ENCODE measurements around the gene MAN1B1.

MAN1B1 gene

GRCh38 chr9:137110911-137111787, 24.4 kb downstream of the MAN1B1 start:
- in situ Hi-C loops (cut with HindIII; ENCODE audit: low pct_ligation_motif_present, low sequenced_read_pairs): no loop called here
- H3K27me3 ChIP-seq (replicated peaks): no peaks in the 10 kb centered on the region
- no peak for DNase-seq
- no peak for TF ChIP-seq CTCF (IDR thresholded peaks at IDR 0.05; ENCODE audit: low read depth, low read length, missing control alignments)
- no peak overlapping the region for H3K27ac ChIP-seq
- H3K4me3 ChIP-seq (ENCODE audit: low read depth, low read length): no peak overlapping the region
- peaks cover 35% of the 10 kb centered on the region for H3K36me3 ChIP-seq (replicated peaks)

- Histone ChIP-seq H3K27me3 (replicated peaks) (no peaks in the 10 kb centered on the region), H3K4me3 (ENCODE audit: low read depth, low read length) (no peak overlapping the region), H3K27ac (no peak overlapping the region), H3K36me3 (replicated peaks) (peaks cover 28% of the 10 kb centered on the region)
- no peak for DNase-seq
- TF ChIP-seq CTCF (IDR thresholded peaks at IDR 0.05; ENCODE audit: low read depth, low read length, missing control alignments): no peak
- in situ Hi-C loops (cut with HindIII; ENCODE audit: low pct_ligation_motif_present, low sequenced_read_pairs): no loop called here
These were observed 25.2 kb downstream of the MAN1B1 start for GRCh38 chr9:137111788-137112563.

- Histone ChIP-seq H3K27me3 (replicated peaks) (no peaks in the 10 kb centered on the region), H3K36me3 (replicated peaks) (peaks cover 22% of the 10 kb centered on the region), H3K27ac (no peak overlapping the region), H3K4me3 (ENCODE audit: low read depth, low read length) (no peak overlapping the region)
- no peak for DNase-seq
- TF ChIP-seq CTCF (IDR thresholded peaks at IDR 0.05; ENCODE audit: low read depth, low read length, missing control alignments): no peak
- in situ Hi-C loops (cut with HindIII; ENCODE audit: low pct_ligation_motif_present, low sequenced_read_pairs): no loop called here
These were observed 26.0 kb downstream of the MAN1B1 start for GRCh38 chr9:137112564-137113384.

- DNase-seq: no peak
- peak overlapping the region; percentile 34 for H3K4me3 ChIP-seq (ENCODE audit: low read depth, low read length)
- peaks cover 14% of the 10 kb centered on the region for H3K36me3 ChIP-seq (replicated peaks)
- no peaks in the 10 kb centered on the region for H3K27me3 ChIP-seq (replicated peaks)
- in situ Hi-C loops (cut with HindIII; ENCODE audit: low pct_ligation_motif_present, low sequenced_read_pairs): no loop called here
- TF ChIP-seq CTCF (IDR thresholded peaks at IDR 0.05; ENCODE audit: low read depth, low read length, missing control alignments): no peak
- H3K27ac ChIP-seq: no peak overlapping the region
These were observed 26.8 kb downstream of the MAN1B1 start for GRCh38 chr9:137113385-137114159.

- in situ Hi-C loops (cut with HindIII; ENCODE audit: low pct_ligation_motif_present, low sequenced_read_pairs): no loop called here
- no peak overlapping the region for H3K27ac ChIP-seq
- H3K4me3 ChIP-seq (ENCODE audit: low read depth, low read length): peak overlapping the region; percentile 46
- DNase-seq: no peak
- H3K27me3 ChIP-seq (replicated peaks): no peaks in the 10 kb centered on the region
- H3K36me3 ChIP-seq (replicated peaks): peaks cover 13% of the 10 kb centered on the region
- TF ChIP-seq CTCF (IDR thresholded peaks at IDR 0.05; ENCODE audit: low read depth, low read length, missing control alignments): no peak
These were observed 27.4 kb downstream of the MAN1B1 start for GRCh38 chr9:137114220-137114612.

Measured in brain microvascular endothelial cell (primary cell).